DMS79 (cell line): Measurements from ENCODE around the gene PCDHGA12.
"Not testable (repeated sequence)": the region's sequence is repeated elsewhere in the genome, so short reads cannot be mapped to it uniquely, and the experiment has no call there.

ENCODE experiments used
- DNase-seq: peaks from one replicate; lab custom pipeline; 2025; lab: John Stamatoyannopoulos, UW

Gene PCDHGA12

GRCh38 chr5:141407790-141408505, 22.4 kb upstream of the PCDHGA12 start, which contains the start of gene PCDHGB6:
Gene PCDHGB6, plus strand, starts transcription at chr5:141408021. Its CDS starts 182 bp downstream, at chr5:141408203.
- not testable (repeated sequence) for DNase-seq

DNA sequence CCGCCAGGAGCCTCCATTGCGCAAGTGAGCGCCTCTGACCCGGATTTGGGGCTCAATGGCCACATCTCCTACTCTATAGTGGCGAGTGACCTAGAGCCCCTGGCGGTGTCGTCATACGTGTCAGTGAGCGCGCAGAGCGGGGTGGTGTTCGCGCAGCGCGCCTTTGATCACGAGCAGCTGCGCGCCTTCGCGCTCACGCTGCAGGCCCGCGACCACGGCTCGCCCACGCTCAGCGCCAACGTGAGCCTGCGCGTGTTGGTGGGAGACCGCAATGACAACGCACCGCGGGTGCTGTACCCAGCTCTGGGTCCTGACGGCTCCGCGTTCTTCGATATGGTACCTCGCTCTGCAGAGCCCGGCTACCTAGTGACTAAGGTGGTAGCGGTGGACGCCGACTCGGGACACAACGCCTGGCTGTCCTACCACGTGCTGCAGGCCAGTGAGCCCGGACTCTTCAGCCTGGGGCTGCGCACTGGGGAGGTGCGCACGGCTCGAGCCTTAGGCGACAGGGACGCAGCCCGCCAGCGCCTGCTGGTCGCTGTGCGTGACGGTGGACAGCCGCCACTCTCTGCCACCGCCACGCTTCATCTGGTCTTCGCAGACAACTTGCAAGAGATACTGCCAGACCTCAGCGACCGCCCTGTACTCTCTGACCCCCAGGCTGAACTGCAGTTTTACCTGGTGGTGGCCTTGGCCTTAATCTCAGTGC, 20.6 kb upstream of the PCDHGA12 start:
- no peak for DNase-seq

GRCh38 chr5:141411575-141411974, 18.7 kb upstream of the PCDHGA12 start:
- DNase-seq, result no peak

DNA sequence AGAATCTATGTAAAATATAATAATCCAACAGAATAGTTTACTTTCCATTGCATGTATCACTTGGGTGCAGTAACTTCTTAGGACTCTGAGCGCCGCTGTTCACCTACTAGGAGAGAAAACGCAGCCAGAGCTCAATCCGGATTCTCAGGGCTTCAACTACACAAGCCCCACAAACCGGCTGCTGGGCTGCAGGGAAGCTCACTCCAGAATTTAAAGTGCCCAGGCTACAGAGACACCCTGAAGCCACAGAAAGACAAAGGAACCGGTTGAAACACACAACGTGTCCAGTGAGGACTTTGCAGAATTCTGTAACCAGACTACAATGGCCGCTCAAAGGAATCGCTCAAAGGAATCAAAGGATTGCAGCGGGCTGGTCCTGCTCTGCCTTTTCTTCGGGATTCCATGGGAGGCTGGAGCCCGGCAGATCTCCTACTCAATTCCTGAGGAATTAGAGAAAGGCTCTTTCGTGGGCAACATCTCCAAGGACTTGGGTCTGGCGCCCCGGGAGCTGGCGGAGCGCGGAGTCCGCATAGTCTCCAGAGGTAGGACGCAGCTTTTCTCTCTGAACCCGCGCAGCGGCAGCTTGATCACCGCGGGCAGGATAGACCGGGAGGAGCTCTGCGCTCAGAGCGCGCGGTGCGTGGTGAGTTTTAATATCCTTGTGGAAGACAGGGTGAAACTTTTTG, 17.3 kb upstream of the PCDHGA12 start, which contains the start of gene PCDHGA10:
PCDHGA10 (plus strand) TSS at position 134 of the 686 bp plus-strand sequence; CDS start at position 323, 189 bp downstream.
- DNase-seq, result no peak

DNA sequence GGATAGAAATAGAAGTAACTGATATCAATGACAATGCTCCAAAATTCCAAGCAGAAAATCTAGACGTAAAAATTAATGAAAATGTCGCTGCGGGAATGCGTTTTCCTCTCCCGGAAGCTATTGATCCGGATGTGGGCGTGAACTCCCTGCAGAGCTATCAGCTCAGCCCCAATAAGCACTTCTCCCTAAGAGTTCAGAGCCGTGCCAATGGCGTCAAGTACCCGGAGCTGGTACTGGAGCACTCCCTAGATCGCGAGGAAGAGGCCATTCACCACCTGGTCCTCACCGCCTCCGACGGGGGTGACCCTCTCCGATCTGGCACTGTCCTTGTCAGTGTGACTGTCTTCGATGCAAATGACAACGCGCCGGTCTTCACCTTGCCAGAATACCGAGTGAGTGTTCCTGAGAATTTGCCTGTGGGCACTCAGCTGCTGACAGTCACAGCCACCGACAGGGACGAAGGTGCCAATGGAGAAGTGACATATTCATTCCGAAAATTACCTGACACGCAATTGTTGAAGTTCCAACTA, 16.7 kb upstream of the PCDHGA12 start:
- no peak for DNase-seq

- DNase-seq, result not testable (repeated sequence)
Measured at GRCh38 chr5:141414548-141415274, 15.6 kb upstream of the PCDHGA12 start.

GRCh38 chr5:141415275-141415618, 15.1 kb upstream of the PCDHGA12 start:
- not testable (repeated sequence) for DNase-seq

GRCh38 chr5:141417494-141418172, 12.7 kb upstream of the PCDHGA12 start, which contains the start of gene PCDHGB7:
Gene PCDHGB7, plus strand, starts transcription at chr5:141417677. Its CDS starts 183 bp downstream, at chr5:141417860.
- DNase-seq, result not testable (repeated sequence)

DNA sequence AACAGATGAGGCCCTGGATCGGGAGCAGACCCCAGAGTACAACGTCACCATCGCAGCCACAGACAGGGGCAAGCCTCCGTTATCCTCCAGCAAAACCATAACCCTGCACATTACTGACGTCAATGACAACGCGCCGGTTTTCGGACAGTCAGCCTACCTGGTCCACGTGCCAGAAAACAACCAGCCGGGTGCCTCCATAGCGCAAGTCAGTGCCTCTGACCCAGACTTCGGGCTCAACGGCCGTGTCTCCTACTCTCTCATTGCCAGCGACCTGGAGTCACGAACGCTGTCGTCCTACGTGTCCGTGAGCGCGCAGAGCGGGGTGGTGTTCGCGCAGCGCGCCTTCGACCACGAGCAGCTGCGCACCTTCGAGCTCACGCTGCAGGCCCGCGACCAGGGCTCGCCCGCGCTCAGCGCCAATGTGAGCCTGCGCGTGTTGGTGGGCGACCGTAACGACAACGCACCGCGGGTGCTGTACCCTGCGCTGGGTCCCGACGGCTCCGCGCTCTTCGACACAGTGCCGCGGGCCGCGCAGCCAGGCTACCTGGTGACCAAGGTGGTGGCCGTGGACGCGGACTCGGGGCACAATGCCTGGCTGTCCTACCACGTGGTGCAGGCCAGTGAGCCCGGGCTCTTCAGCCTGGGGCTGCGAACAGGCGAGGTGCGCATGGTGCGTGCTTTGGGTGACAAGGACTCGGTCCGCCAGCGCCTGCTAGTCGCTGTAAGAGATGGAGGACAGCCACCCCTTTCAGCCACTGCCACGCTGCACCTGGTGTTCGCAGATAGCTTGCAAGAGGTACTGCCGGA, 11.0 kb upstream of the PCDHGA12 start:
- DNase-seq, result no peak

- DNase-seq, result no peak
Measured at GRCh38 chr5:141420855-141421488, 9.3 kb upstream of the PCDHGA12 start, which contains the start of gene PCDHGA11. Gene PCDHGA11, plus strand, starts transcription at chr5:141421051. Its CDS starts 177 bp downstream, at chr5:141421228.

DNA sequence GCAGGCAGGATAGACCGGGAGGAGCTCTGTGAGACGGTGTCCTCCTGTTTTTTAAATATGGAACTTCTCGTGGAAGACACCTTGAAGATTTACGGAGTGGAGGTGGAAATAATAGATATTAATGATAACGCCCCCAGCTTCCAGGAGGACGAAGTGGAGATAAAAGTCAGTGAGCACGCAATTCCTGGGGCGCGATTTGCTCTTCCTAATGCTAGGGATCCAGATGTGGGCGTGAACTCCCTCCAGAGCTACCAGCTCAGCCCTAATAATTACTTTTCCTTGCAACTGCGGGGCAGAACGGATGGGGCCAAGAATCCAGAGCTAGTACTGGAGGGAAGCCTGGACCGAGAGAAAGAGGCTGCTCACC, 8.8 kb upstream of the PCDHGA12 start:
- no peak for DNase-seq

DNA sequence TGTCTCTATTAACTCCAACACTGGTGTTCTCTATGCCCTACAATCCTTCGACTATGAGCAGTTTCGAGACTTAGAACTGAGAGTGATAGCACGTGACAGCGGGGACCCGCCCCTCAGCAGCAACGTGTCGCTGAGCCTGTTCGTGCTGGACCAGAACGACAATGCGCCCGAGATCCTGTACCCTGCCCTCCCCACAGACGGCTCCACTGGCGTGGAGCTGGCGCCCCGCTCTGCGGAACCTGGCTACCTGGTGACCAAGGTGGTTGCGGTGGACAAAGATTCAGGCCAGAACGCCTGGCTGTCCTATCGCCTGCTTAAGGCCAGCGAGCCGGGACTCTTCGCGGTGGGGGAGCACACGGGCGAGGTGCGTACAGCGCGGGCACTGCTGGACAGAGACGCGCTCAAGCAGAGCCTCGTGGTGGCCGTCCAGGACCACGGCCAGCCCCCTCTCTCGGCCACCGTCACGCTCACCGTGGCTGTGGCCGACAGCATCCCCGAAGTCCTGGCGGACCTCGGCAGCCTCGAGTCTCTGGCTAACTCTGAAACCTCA, 7.5 kb upstream of the PCDHGA12 start:
- no peak for DNase-seq

GRCh38 chr5:141427783-141428426, 2.4 kb upstream of the PCDHGA12 start:
- DNase-seq, result no peak

- DNase-seq, result no peak
Measured at GRCh38 chr5:141431286-141431685, 979 bp downstream of the PCDHGA12 start.

DNA sequence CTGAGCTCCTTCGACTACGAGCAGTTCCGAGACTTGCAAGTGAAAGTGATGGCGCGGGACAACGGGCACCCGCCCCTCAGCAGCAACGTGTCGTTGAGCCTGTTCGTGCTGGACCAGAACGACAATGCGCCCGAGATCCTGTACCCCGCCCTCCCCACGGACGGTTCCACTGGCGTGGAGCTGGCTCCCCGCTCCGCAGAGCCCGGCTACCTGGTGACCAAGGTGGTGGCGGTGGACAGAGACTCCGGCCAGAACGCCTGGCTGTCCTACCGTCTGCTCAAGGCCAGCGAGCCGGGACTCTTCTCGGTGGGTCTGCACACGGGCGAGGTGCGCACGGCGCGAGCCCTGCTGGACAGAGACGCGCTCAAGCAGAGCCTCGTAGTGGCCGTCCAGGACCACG, 2.0 kb downstream of the PCDHGA12 start:
- not testable (repeated sequence) for DNase-seq

- not testable (repeated sequence) for DNase-seq
Measured at GRCh38 chr5:141432726-141433125, 2.4 kb downstream of the PCDHGA12 start.

DNA sequence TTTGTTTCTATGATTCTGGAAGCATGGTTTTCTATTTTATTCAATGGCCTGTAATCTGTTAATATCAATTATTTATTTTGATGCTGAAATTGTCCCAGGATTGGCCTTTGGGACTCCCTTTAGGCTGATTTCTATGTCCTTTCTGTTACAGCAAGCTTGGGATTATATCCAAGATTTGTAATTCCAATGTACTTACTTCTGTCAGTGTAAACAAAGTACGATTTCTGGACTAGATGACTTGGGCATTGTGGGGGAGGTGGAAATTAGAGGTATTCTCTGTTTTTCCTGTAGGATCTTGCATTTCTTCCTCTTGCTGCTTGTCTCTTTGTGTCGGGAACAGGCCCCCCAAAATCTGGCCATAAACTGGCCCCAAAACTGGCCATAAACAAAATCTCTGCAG, 3.7 kb downstream of the PCDHGA12 start:
- DNase-seq, result no peak

GRCh38 chr5:141437221-141437620, 6.9 kb downstream of the PCDHGA12 start:
- DNase-seq, result no peak
